ENCODE data around the gene USF2. TPM values are rescaled to one million over a fixed set of nuclear protein-coding genes. Genes with fewer than 3 reads are reported as not detected.

The USF2 gene
- total and polyA plus RNA-seq, 2 of the 8 experiments (the other 6 are each of a cell fraction or from before 2014, with no cell fraction given), result 74.1 to 109 TPM

DNA sequence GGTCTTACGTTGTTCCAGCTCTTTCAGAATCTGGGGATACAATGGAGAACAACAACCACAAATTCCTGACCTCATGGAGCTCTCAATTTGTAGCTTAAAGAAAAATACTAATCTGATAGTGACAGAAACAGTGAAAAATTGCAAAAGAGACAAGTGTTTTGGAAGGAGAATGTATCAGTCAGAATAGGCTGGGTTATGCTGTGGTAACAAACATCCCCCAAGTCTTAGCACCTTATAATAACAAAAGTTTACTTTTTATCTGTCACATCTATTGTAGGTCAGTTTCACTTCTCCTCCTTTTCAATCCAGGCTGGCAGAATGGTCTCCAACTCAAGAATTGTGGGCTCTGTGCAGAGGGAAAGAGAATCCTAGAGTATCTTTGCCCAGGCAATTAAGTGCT, 49.8 kb upstream of the USF2 start:
- CTCF ChIA-PET (ENCODE audit: partially characterized antibody), result interaction anchor here (0.7 to 2.4 kb wide), 5 partner anchors 15 to 76 kb away, joined by 3 to 7 read pairs (median 3); partner anchors contain the start of genes FXYD5 and FXYD7
- H3K9ac ChIP-seq (replicated peaks in 1 of 4; ENCODE audit: extremely low read depth in 1 of 4, low read depth in 3 of 4, low read length in 3 of 4), result no peak overlapping the region
- no peak overlapping the region for H4K91ac ChIP-seq (replicated peaks; ENCODE audit: insufficient read length, low read length)
- H2BK120ac ChIP-seq (replicated peaks; ENCODE audit: low read depth, low read length), result no peak overlapping the region
- WGBS, 2 experiments (ENCODE audit: extremely low coverage in 1 of 2, insufficient coverage in 1 of 2, insufficient read length in 1 of 2, insufficient replicate concordance in 2 of 2, low coverage in 1 of 2, low lambda C conversion rate in 2 of 2, missing lambda C conversion rate in 1 of 2), result 81% methylated on average over 1 of the region's 1 CpG; no CpG with 5 or more reads in 1 of the 2 experiments
- no peak overlapping the region for H2BK15ac ChIP-seq (ENCODE audit: low read length)
- no peak overlapping the region for H3K4me2 ChIP-seq (ENCODE audit: insufficient read depth in 1 of 2, low read depth in 2 of 2, low read length in 2 of 2)
- peak overlapping the region; percentile 19; the same call in 1 of the 2 replicates for H2AK5ac ChIP-seq (ENCODE audit: low read depth, low read length)
- POLR2A ChIA-PET (ENCODE audit: partially characterized antibody), result interaction anchor here (1.5 kb wide), 1 partner anchor 57 kb away, joined by 5 read pairs; no protein-coding TSS in a partner anchor
- H3K79me2 ChIP-seq (ENCODE audit: control insufficient read depth in 1 of 2, insufficient read depth in 2 of 2, low read length in 2 of 2), result no peaks in the 10 kb centered on the region
- H3K27ac ChIP-seq (ENCODE audit: low read depth, low read length), result no peak overlapping the region
- H2BK20ac ChIP-seq (ENCODE audit: low read length), result peak overlapping the region; percentile 61; the same call in 1 of the 2 replicates
- no peak for TF ChIP-seq TAF7 (optimal IDR thresholded peaks at IDR 0.05; ENCODE audit: borderline replicate concordance, low read depth, low read length)
- peak; percentile 26; the same call in 1 of the 2 replicates for TF ChIP-seq KDM1A (IDR thresholded peaks at IDR 0.05; ENCODE audit: borderline replicate concordance, low read length)
- TF ChIP-seq SUZ12 (IDR thresholded peaks at IDR 0.05; ENCODE audit: low read length), result no peak
- no peak for TF ChIP-seq MAFK (IDR thresholded peaks at IDR 0.05; ENCODE audit: low read depth, low read length)
- no peak for TF ChIP-seq CREB1 (IDR thresholded peaks at IDR 0.05)
- TF ChIP-seq BCL11A (IDR thresholded peaks at IDR 0.05; ENCODE audit: low read depth in 2 of 2, low read length in 2 of 2), result no peak
- TF ChIP-seq SIN3A (conservative IDR thresholded peaks at IDR 0.05 in 1 of 2, IDR thresholded peaks at IDR 0.05 in 1 of 2; ENCODE audit: low read depth in 1 of 2, low read length in 2 of 2), result no peak
- TF ChIP-seq NANOG (IDR thresholded peaks at IDR 0.05; ENCODE audit: insufficient read depth, low read depth, low read length, poor library complexity, severe bottlenecking), result no peak
- no peaks in the 10 kb centered on the region for H3K4me1 ChIP-seq (replicated peaks in 1 of 4; ENCODE audit: control insufficient read depth in 3 of 4, insufficient read depth in 4 of 4, low read length in 3 of 4)
- H3K4me3 ChIP-seq (ENCODE audit: extremely low read depth in 1 of 4, insufficient read depth in 2 of 4, low read depth in 3 of 4, low read length in 4 of 4), result no peak overlapping the region
- H2AFZ ChIP-seq (ENCODE audit: low read length), result no peak overlapping the region
- H4K8ac ChIP-seq (ENCODE audit: extremely low read depth, insufficient read depth, low read length), result no peak overlapping the region
- H3K36me3 ChIP-seq (ENCODE audit: control insufficient read depth in 2 of 4, insufficient read depth in 4 of 4, low read length in 3 of 4), result no peaks in the 10 kb centered on the region
- no peak overlapping the region for H2BK5ac ChIP-seq (ENCODE audit: low read depth, low read length)
- H3K56ac ChIP-seq (replicated peaks; ENCODE audit: insufficient read length, low read depth, low read length), result no peak overlapping the region
- H4K5ac ChIP-seq (ENCODE audit: insufficient read length, low read depth, low read length), result no peak overlapping the region
- H3K4ac ChIP-seq (replicated peaks; ENCODE audit: insufficient read length, low read depth, low read length), result no peak overlapping the region
- H3K27me3 ChIP-seq (replicated peaks in 1 of 4; ENCODE audit: control insufficient read depth in 3 of 4, extremely low read depth in 1 of 4, insufficient read depth in 3 of 4, low read length in 3 of 4), result no peaks in the 10 kb centered on the region
- no peaks in the 10 kb centered on the region for H4K20me1 ChIP-seq (replicated peaks in 1 of 2; ENCODE audit: control insufficient read depth in 1 of 2, insufficient read depth in 2 of 2, low read length in 2 of 2)
- H3K18ac ChIP-seq (ENCODE audit: extremely low read depth, low read length), result no peak overlapping the region
- no peak overlapping the region for H3K14ac ChIP-seq (ENCODE audit: insufficient read length)
- H3K79me1 ChIP-seq (ENCODE audit: low read depth, low read length), result no peaks in the 10 kb centered on the region
- FAIRE-seq, result no peak
- no peak overlapping the region for H3K23ac ChIP-seq (ENCODE audit: insufficient read length)
- H2BK12ac ChIP-seq (ENCODE audit: low read depth, low read length), result no peak overlapping the region
- DNase-seq (ENCODE audit: low read depth in 1 of 2, low spot score in 2 of 2), result no peak
- H3K9me3 ChIP-seq (ENCODE audit: insufficient read depth in 2 of 2, low read depth in 1 of 2, low read length in 1 of 2), result peaks cover 4 to 14% of the 10 kb centered on the region in 2 experiments
- H3K23me2 ChIP-seq (ENCODE audit: low read depth, low read length), result no peaks in the 10 kb centered on the region

Data from H1 (cell line).